Ishikawa (cell line): ENCODE data around the gene ASPRV1.

Source experiments
- CEBPB ChIP-seq: IDR thresholded peaks from 2 replicates; pipeline ENCODE4 v1.6.1; 2012
- CREB1 ChIP-seq: IDR thresholded peaks from 2 replicates; pipeline ENCODE4 v1.6.1; 2012; ENCODE audit warnings: low read depth
- EGR1 ChIP-seq: IDR thresholded peaks from 2 replicates; pipeline ENCODE4 v1.6.1; 2012
- EP300 ChIP-seq: IDR thresholded peaks from 2 replicates; pipeline ENCODE4 v1.6.1; 2012; ENCODE audit warnings: borderline replicate concordance
- FOXM1 ChIP-seq: IDR thresholded peaks from 2 replicates; pipeline ENCODE4 v1.6.1; 2012; ENCODE audit warnings: low read depth, borderline replicate concordance
- NFIC ChIP-seq: IDR thresholded peaks from 2 replicates; pipeline ENCODE4 v1.6.1; 2012
- RAD21 ChIP-seq: IDR thresholded peaks from 2 replicates; pipeline ENCODE4 v1.6.1; 2012; ENCODE audit warnings: low read depth
- TAF1 ChIP-seq: IDR thresholded peaks from 2 replicates; pipeline ENCODE4 v1.6.1; 2012; ENCODE audit warnings: low read depth, mild to moderate bottlenecking
- TCF12 ChIP-seq: IDR thresholded peaks from 2 replicates; pipeline ENCODE4 v1.6.1; 2012; ENCODE audit warnings: low read depth
- TEAD4 ChIP-seq: IDR thresholded peaks from 2 replicates; pipeline ENCODE4 v1.6.1; 2012
- USF1 ChIP-seq: IDR thresholded peaks from 2 replicates; pipeline ENCODE4 v1.6.1; 2012
- YY1 ChIP-seq: IDR thresholded peaks from 2 replicates; pipeline ENCODE4 v1.6.1; 2012; ENCODE audit warnings: low read depth
- ZBTB7A ChIP-seq: IDR thresholded peaks from 2 replicates; pipeline ENCODE4 v1.6.1; 2012; ENCODE audit warnings: low read depth
- TF ChIP-seq, protein P1 (sequence below): IDR thresholded peaks from 2 replicates; pipeline ENCODE4 v1.6.1; 2012; ENCODE audit warnings: low read depth, mild to moderate bottlenecking
- TF ChIP-seq, protein P2 (sequence below): IDR thresholded peaks from 2 replicates; pipeline ENCODE4 v1.6.1; 2012

Gene ASPRV1

GRCh38 chr2:69979902-69980807, 18.7 kb upstream of the ASPRV1 start:
- TF ChIP-seq RAD21 (no peak), TEAD4 (no peak), NFIC (no peak), FOXM1 (no peak), EGR1 (no peak), ZBTB7A (no peak), USF1 (no peak), CREB1 (no peak), TCF12 (no peak), CEBPB (no peak), EP300 (no peak), TAF1 (no peak), YY1 (no peak)
- TF ChIP-seq, protein P1, sequence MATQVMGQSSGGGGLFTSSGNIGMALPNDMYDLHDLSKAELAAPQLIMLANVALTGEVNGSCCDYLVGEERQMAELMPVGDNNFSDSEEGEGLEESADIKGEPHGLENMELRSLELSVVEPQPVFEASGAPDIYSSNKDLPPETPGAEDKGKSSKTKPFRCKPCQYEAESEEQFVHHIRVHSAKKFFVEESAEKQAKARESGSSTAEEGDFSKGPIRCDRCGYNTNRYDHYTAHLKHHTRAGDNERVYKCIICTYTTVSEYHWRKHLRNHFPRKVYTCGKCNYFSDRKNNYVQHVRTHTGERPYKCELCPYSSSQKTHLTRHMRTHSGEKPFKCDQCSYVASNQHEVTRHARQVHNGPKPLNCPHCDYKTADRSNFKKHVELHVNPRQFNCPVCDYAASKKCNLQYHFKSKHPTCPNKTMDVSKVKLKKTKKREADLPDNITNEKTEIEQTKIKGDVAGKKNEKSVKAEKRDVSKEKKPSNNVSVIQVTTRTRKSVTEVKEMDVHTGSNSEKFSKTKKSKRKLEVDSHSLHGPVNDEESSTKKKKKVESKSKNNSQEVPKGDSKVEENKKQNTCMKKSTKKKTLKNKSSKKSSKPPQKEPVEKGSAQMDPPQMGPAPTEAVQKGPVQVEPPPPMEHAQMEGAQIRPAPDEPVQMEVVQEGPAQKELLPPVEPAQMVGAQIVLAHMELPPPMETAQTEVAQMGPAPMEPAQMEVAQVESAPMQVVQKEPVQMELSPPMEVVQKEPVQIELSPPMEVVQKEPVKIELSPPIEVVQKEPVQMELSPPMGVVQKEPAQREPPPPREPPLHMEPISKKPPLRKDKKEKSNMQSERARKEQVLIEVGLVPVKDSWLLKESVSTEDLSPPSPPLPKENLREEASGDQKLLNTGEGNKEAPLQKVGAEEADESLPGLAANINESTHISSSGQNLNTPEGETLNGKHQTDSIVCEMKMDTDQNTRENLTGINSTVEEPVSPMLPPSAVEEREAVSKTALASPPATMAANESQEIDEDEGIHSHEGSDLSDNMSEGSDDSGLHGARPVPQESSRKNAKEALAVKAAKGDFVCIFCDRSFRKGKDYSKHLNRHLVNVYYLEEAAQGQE, result no peak
- TF ChIP-seq, protein P2, sequence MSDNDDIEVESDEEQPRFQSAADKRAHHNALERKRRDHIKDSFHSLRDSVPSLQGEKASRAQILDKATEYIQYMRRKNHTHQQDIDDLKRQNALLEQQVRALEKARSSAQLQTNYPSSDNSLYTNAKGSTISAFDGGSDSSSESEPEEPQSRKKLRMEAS, result no peak

GRCh38 chr2:69977906-69978482, 16.6 kb upstream of the ASPRV1 start:
- no peak for TF ChIP-seq FOXM1
- no peak for TF ChIP-seq EP300
- TF ChIP-seq, protein P1, result no peak
- TF ChIP-seq NFIC, result no peak
- TF ChIP-seq ZBTB7A, result no peak
- TF ChIP-seq YY1, result no peak
- no peak for TF ChIP-seq EGR1
- TF ChIP-seq, protein P2, result no peak
- TF ChIP-seq TEAD4, result no peak
- no peak for TF ChIP-seq USF1
- no peak for TF ChIP-seq RAD21
- no peak for TF ChIP-seq CEBPB
- no peak for TF ChIP-seq TCF12
- TF ChIP-seq CREB1, result no peak
- TF ChIP-seq TAF1, result no peak

- TF ChIP-seq TAF1 (no peak), CEBPB (no peak), CREB1 (no peak), TCF12 (no peak), EGR1 (no peak), YY1 (no peak), RAD21 (no peak), USF1 (no peak), ZBTB7A (no peak), FOXM1 (no peak), NFIC (no peak)
- TF ChIP-seq, protein P1, result no peak
Observed at GRCh38 chr2:69977186-69977585, 15.8 kb upstream of the ASPRV1 start.
